H9 (cell line): ENCODE data around the gene DNAJC22. TPM values are rescaled to one million over a fixed set of nuclear protein-coding genes. Genes with fewer than 3 reads are reported as not detected.

ENCODE experiments used
- DNase-seq: peaks from one replicate; pipeline ENCODE4 v3.0.0-alpha.2; 2017
- H2AFZ ChIP-seq: one replicate; pipeline ENCODE4 v1.6.1; 2013; ENCODE audit warnings: mild to moderate bottlenecking, low read length, control low read depth, moderate library complexity
- H2AK5ac ChIP-seq: 2 replicates; pipeline ENCODE4 v1.6.1; 2013; ENCODE audit warnings: low read length, control low read depth, mixed read lengths; ENCODE audit not compliant: insufficient read length
- H2BK120ac ChIP-seq: one replicate; pipeline ENCODE4 v1.6.1; 2013; ENCODE audit warnings: low read depth, mild to moderate bottlenecking, low read length, control low read depth, inconsistent platforms; ENCODE audit not compliant: poor library complexity, severe bottlenecking
- H2BK12ac ChIP-seq: 2 replicates; pipeline ENCODE4 v1.6.1; 2013; ENCODE audit warnings: low read length, control low read depth, mixed read lengths, low read depth; ENCODE audit not compliant: insufficient read length
- H2BK15ac ChIP-seq: 2 replicates; pipeline ENCODE4 v1.6.1; 2013; ENCODE audit warnings: low read depth, low read length, control low read depth
- H2BK20ac ChIP-seq: one replicate; pipeline ENCODE4 v1.6.1; 2013; ENCODE audit warnings: low read depth, mild to moderate bottlenecking, low read length, control low read depth, inconsistent platforms; ENCODE audit not compliant: poor library complexity, severe bottlenecking
- H2BK5ac ChIP-seq: 2 replicates; pipeline ENCODE4 v1.6.1; 2013; ENCODE audit warnings: low read length, control low read depth, mixed read lengths; ENCODE audit not compliant: insufficient read length
- H3K14ac ChIP-seq: 2 replicates; pipeline ENCODE4 v1.6.1; 2013; ENCODE audit warnings: low read length, control low read depth; ENCODE audit not compliant: insufficient read depth
- H3K18ac ChIP-seq: 2 replicates; pipeline ENCODE4 v1.6.1; 2013; ENCODE audit warnings: low read depth, mild to moderate bottlenecking, mixed read lengths, low read length, control low read depth; ENCODE audit not compliant: insufficient read length
- H3K23ac ChIP-seq: 2 replicates; pipeline ENCODE4 v1.6.1; 2013; ENCODE audit warnings: low read length, control low read depth, mixed read lengths, low read depth; ENCODE audit not compliant: insufficient read length
- H3K23me2 ChIP-seq: 2 replicates; pipeline ENCODE4 v1.6.1; 2013; ENCODE audit warnings: low read depth, mild to moderate bottlenecking, mixed read lengths, low read length, control low read depth; ENCODE audit not compliant: insufficient read length, poor library complexity, severe bottlenecking
- H3K27ac ChIP-seq: 2 replicates; pipeline ENCODE4 v1.5.1; 2013; ENCODE audit warnings: low read length, control low read depth, mixed read lengths, low read depth; ENCODE audit not compliant: insufficient read length
- H3K27me3 ChIP-seq: 2 replicates; pipeline ENCODE4 v1.6.1; 2013; ENCODE audit warnings: low read length, control low read depth, inconsistent platforms; ENCODE audit not compliant: insufficient read depth
- H3K4ac ChIP-seq: 2 replicates; pipeline ENCODE4 v1.6.1; 2013; ENCODE audit warnings: low read depth, mild to moderate bottlenecking, control low read depth, inconsistent platforms, low read length, moderate library complexity
- H3K4me1 ChIP-seq: 2 replicates; pipeline ENCODE4 v1.6.1; 2013; ENCODE audit warnings: low read length, control low read depth, inconsistent platforms; ENCODE audit not compliant: insufficient read depth
- H3K4me2 ChIP-seq: 2 replicates; pipeline ENCODE4 v1.6.1; 2013; ENCODE audit warnings: low read length, control low read depth, mixed read lengths; ENCODE audit not compliant: insufficient read length, insufficient read depth
- H3K56ac ChIP-seq: 2 replicates; pipeline ENCODE4 v1.6.1; 2013; ENCODE audit warnings: low read depth, mild to moderate bottlenecking, mixed read lengths, low read length, control low read depth; ENCODE audit not compliant: insufficient read length
- H3K79me1 ChIP-seq: 2 replicates; pipeline ENCODE4 v1.6.1; 2013; ENCODE audit warnings: low read depth, mild to moderate bottlenecking, moderate library complexity, low read length, control low read depth, inconsistent platforms; ENCODE audit not compliant: insufficient read depth, poor library complexity, severe bottlenecking
- H3K79me2 ChIP-seq: 2 replicates; pipeline ENCODE4 v1.6.1; 2013; ENCODE audit warnings: low read length, control low read depth, inconsistent platforms; ENCODE audit not compliant: insufficient read depth
- H3K9ac ChIP-seq: 2 replicates; pipeline ENCODE4 v1.6.1; 2013; ENCODE audit warnings: low read length, control low read depth, mixed read lengths; ENCODE audit not compliant: insufficient read length; ENCODE audit errors: extremely low read depth
- H3K9me3 ChIP-seq: one replicate; pipeline ENCODE4 v1.6.1; 2013; ENCODE audit warnings: low read depth, low read length, inconsistent platforms; ENCODE audit not compliant: control insufficient read depth
- H3T11ph ChIP-seq: one replicate; pipeline ENCODE4 v1.6.1; 2013; ENCODE audit warnings: mild to moderate bottlenecking, low read length, control low read depth, inconsistent platforms
- H4K20me1 ChIP-seq: one replicate; pipeline ENCODE4 v1.6.1; 2013; ENCODE audit not compliant: control insufficient read depth, insufficient read length, insufficient read depth
- H4K5ac ChIP-seq: 2 replicates; pipeline ENCODE4 v1.6.1; 2013; ENCODE audit warnings: low read depth, mild to moderate bottlenecking, mixed read lengths, low read length, control low read depth; ENCODE audit not compliant: insufficient read length
- H4K8ac ChIP-seq: replicated peaks from 2 replicates; pipeline ENCODE4 v1.6.1; 2013; ENCODE audit warnings: low read length, control low read depth, mixed read lengths, low read depth; ENCODE audit not compliant: insufficient read length
- H4K91ac ChIP-seq: 2 replicates; pipeline ENCODE4 v1.6.1; 2013; ENCODE audit warnings: low read depth, mild to moderate bottlenecking, moderate library complexity, mixed read lengths, low read length, control low read depth; ENCODE audit not compliant: insufficient read length
- H3K27ac Mint-ChIP-seq, 3 experiments: 2 replicates in 2 of 3; 3 replicates in 1 of 3; pipeline ENCODE4 v1.8.0; 2020 to 2021; ENCODE audit warnings: mixed read lengths in 3 of 3, mild to moderate bottlenecking in 1 of 3, moderate library complexity in 1 of 3
- H3K27me3 Mint-ChIP-seq: 2 replicates; pipeline ENCODE4 v1.8.0; 2021; ENCODE audit warnings: low read depth, mild to moderate bottlenecking, moderate library complexity, mixed read lengths
- H3K36me3 Mint-ChIP-seq, 3 experiments: 2 replicates in 2 of 3; 3 replicates in 1 of 3; pipeline ENCODE4 v1.8.0; 2020 to 2021; ENCODE audit warnings: low read depth in 3 of 3, mixed read lengths in 3 of 3; ENCODE audit not compliant: insufficient read depth in 1 of 3
- H3K4me1 Mint-ChIP-seq, 2 experiments: 2 replicates each; pipeline ENCODE4 v1.8.0; 2020; ENCODE audit warnings: mixed read lengths in 2 of 2
- H3K4me3 Mint-ChIP-seq, 2 experiments: 2 replicates in 1 of 2; 3 replicates in 1 of 2; pipeline ENCODE4 v1.8.0; 2020 to 2021; ENCODE audit warnings: mild to moderate bottlenecking in 2 of 2, mixed read lengths in 2 of 2, moderate library complexity in 1 of 2
- H3K9me3 Mint-ChIP-seq, 2 experiments: 2 replicates in 1 of 2; 3 replicates in 1 of 2; pipeline ENCODE4 v1.8.0; 2020; ENCODE audit warnings: mild to moderate bottlenecking in 2 of 2, mixed read lengths in 2 of 2, moderate library complexity in 1 of 2
- CTCF ChIP-seq: fragments of 200-600 bp; sonication (generic); conservative IDR thresholded peaks from 3 replicates; pipeline ENCODE4 v1.8.0; 2021; ENCODE audit warnings: antibody characterized with exemption, mild to moderate bottlenecking
- WGBS: extraction: QIAGEN DNeasy Blood & Tissue Kit; methylation state at CpG from one replicate; pipeline ENCODE4 v1.1.7; 2013; ENCODE audit warnings: missing lambda C conversion rate, low lambda C conversion rate, mixed read lengths; ENCODE audit not compliant: insufficient read length; ENCODE audit errors: extremely low coverage; 5-methylcytosine and 5-hydroxymethylcytosine counted together
- long read RNA-seq: library from polyadenylated mRNA; unstranded; transcript quantifications from one replicate; pipeline ENCODE4 v2.0.0, GENCODE V29; 2020
- total RNA-seq: library from RNA; stranded (reverse); gene quantifications from 2 replicates; pipeline ENCODE4 v1.2.1, GENCODE V29; 2021

DNAJC22 gene
- 2.6 and 3.2 TPM in 2 replicates for total RNA-seq
- long read RNA-seq, partial matches to known transcripts, result 6 of 13 reads
- long read RNA-seq, other reads (novel, unspliced or antisense), result 3 of 13 reads

GRCh38 chr12:49346659-49347310, at the start of gene DNAJC22:
Gene DNAJC22 (plus strand): TSS chr12:49346888. CDS start chr12:49348873, 1,985 bp downstream.
- Histone ChIP-seq H4K20me1 (peaks cover 3% of the 10 kb centered on the region), H3K9me3 (no peaks in the 10 kb centered on the region), H4K91ac (no peak within 1 kb of the TSS), H3K27me3 (peaks cover 57% of the 10 kb centered on the region), H3K18ac (no peak within 1 kb of the TSS), H2AK5ac (no peak within 1 kb of the TSS), H3K4me2 (peak within 1 kb of the TSS; percentile 45), H3T11ph (no peak within 1 kb of the TSS), H3K23me2 (peaks cover 31% of the 10 kb centered on the region), H4K5ac (no peak within 1 kb of the TSS), H3K4ac (no peak within 1 kb of the TSS), H3K4me1 (peaks cover 3% of the 10 kb centered on the region; the same call in 1 of the 2 replicates), H2BK12ac (no peak within 1 kb of the TSS), H4K8ac (no peak within 1 kb of the TSS), H3K56ac (no peak within 1 kb of the TSS), H3K9ac (no peak within 1 kb of the TSS), H3K79me2 (no peaks in the 10 kb centered on the region), H3K23ac (no peak within 1 kb of the TSS), H2BK20ac (no peak within 1 kb of the TSS), H2BK15ac (no peak within 1 kb of the TSS), H2AFZ (no peak within 1 kb of the TSS), H3K27ac (no peak within 1 kb of the TSS), H3K79me1 (no peaks in the 10 kb centered on the region), H2BK120ac (no peak within 1 kb of the TSS), H3K14ac (no peak within 1 kb of the TSS), H2BK5ac (no peak within 1 kb of the TSS)
- H3K9me3 Mint-ChIP-seq, result peaks cover 1 to 3% of the 10 kb centered on the region in 2 experiments; a peak in 2 of 5 replicates
- H3K27ac Mint-ChIP-seq, result no peak within 1 kb of the TSS
- H3K4me1 Mint-ChIP-seq, result peaks cover 27 to 32% of the 10 kb centered on the region in 2 experiments
- peak; percentile 67 for DNase-seq
- peaks cover 88% of the 10 kb centered on the region for H3K27me3 Mint-ChIP-seq
- peaks cover 0 to 1% (median 0%) of the 10 kb centered on the region in 3 experiments; a peak in 1 of 7 replicates for H3K36me3 Mint-ChIP-seq
- TF ChIP-seq CTCF, result no peak
- peak within 1 kb of the TSS; percentile 61 to 87 for H3K4me3 Mint-ChIP-seq
- WGBS, result no CpG with 5 or more reads among the region's 47 CpGs
